ENCODE data around the gene DMRTC2.

GRCh38 chr19:41888926-41889325 lies 44.1 kb downstream of the DMRTC2 start:
- no peak for TF ChIP-seq SALL2 (tag by site-specific recombination; IDR thresholded peaks at IDR 0.05; ENCODE audit: borderline replicate concordance)
- no peak for TF ChIP-seq ZFP41 (tag by site-specific recombination; IDR thresholded peaks at IDR 0.05; ENCODE audit: borderline replicate concordance)
- no peak for TF ChIP-seq TCF7L2 (IDR thresholded peaks at IDR 0.05; ENCODE audit: borderline replicate concordance, low read depth, low read length)
- no peak for TF ChIP-seq CTCF (tag by site-specific recombination; IDR thresholded peaks at IDR 0.05)
- TF ChIP-seq ZNF629 (tag by site-specific recombination; IDR thresholded peaks at IDR 0.05), result no peak
- TF ChIP-seq ZSCAN5A (tag by site-specific recombination; IDR thresholded peaks at IDR 0.05), result no peak
- no peak for TF ChIP-seq REST (tag by site-specific recombination; IDR thresholded peaks at IDR 0.05)
- no peak for TF ChIP-seq PATZ1 (tag by site-specific recombination; IDR thresholded peaks at IDR 0.05)
- TF ChIP-seq ZBTB49 (tag by site-specific recombination; IDR thresholded peaks at IDR 0.05; ENCODE audit: low read depth), result no peak
